K562 (cell line): ENCODE data around the gene MT2A. TPM values are rescaled to one million over a fixed set of nuclear protein-coding genes. Genes with fewer than 3 reads are reported as not detected.

Experiments used
- ATAC-seq: fragments of 200-7000 bp; cut with Tn5 transposase; 3 replicates; pipeline ENCODE4 v1.9.1; 2020; ENCODE audit warnings: moderate library complexity
- BruUV-seq: library from RNA; stranded (reverse); fragments of 400-500 nt; replicated peaks from 2 replicates; lab custom pipeline; 2021; lab: Mats Ljungman, UMichigan
- CTCF ChIA-PET: fragments of 300-600 bp; formaldehyde crosslinking; extraction: SDS; loops from one replicate; lab custom pipeline; 2021; ENCODE audit warnings: low intra/inter-chr PET ratio; lab: Yijun Ruan, JAX
- POLR2A ChIA-PET: fragments of 300-600, 350-650 bp; sonication (Branson Sonifier 250); formaldehyde crosslinking; extraction: SDS; loops from one replicate; lab custom pipeline; 2021; ENCODE audit warnings: antibody characterized with exemption, inconsistent platforms; lab: Yijun Ruan, JAX
- DNase-seq, 4 experiments: peaks; one replicate each; pipeline versions ENCODE4 v3.0.0 to v3.0.0-alpha.2; 2011 to 2018; ENCODE audit warnings: low spot score in 3 of 4, mixed read lengths in 3 of 4; ENCODE audit errors: extremely low read depth in 1 of 4
- FAIRE-seq: peaks from 2 replicates; lab custom pipeline; 2011; peaks lifted over from hg19 to GRCh38; lab: Jason Lieb, UNC
- H2AFZ ChIP-seq: 2 replicates; pipeline ENCODE4 v1.6.0; 2011; ENCODE audit warnings: low read depth, low read length, control low read depth, inconsistent platforms
- H3K27ac ChIP-seq: fragments of 200-600 bp; 3 replicates; pipeline ENCODE4 v1.8.0; 2011; ENCODE audit warnings: low read depth, mild to moderate bottlenecking, control low read depth, inconsistent platforms, low read length, moderate library complexity, mixed read lengths; ENCODE audit errors: extremely low read depth
- H3K27me3 ChIP-seq, 2 experiments: fragments of 300-600 bp in 1 of 2; 2 replicates in 1 of 2; 3 replicates in 1 of 2; pipeline versions ENCODE4 v1.6.0 to v1.8.0; 2011; ENCODE audit warnings: inconsistent platforms in 2 of 2, low read length in 2 of 2, mild to moderate bottlenecking in 1 of 2, mixed read lengths in 1 of 2, moderate library complexity in 1 of 2; ENCODE audit not compliant: control insufficient read depth in 2 of 2, insufficient read depth in 2 of 2
- H3K36me3 ChIP-seq: fragments of 300-600 bp; 3 replicates; pipeline ENCODE4 v1.8.0; 2011; ENCODE audit warnings: mild to moderate bottlenecking, low read length, inconsistent platforms; ENCODE audit not compliant: control insufficient read depth, insufficient read depth
- H3K4me1 ChIP-seq, 2 experiments: fragments of 200-600 bp in 1 of 2; replicated peaks in 1 of 2; 2 replicates in 1 of 2; 3 replicates in 1 of 2; pipeline versions ENCODE4 v1.5.1 to v1.8.0; 2011; ENCODE audit warnings: inconsistent platforms in 2 of 2, low read length in 2 of 2, mild to moderate bottlenecking in 1 of 2, mixed read lengths in 1 of 2, moderate library complexity in 1 of 2; ENCODE audit not compliant: control insufficient read depth in 2 of 2, insufficient read depth in 2 of 2
- H3K4me2 ChIP-seq: 2 replicates; pipeline ENCODE4 v1.6.1; 2011; ENCODE audit warnings: low read length, control low read depth, inconsistent platforms, mixed read lengths; ENCODE audit not compliant: insufficient read depth
- H3K4me3 ChIP-seq: fragments of 200-600 bp; sonication (generic), shearing (Covaris generic); 2 replicates; pipeline ENCODE4 v1.5.1; 2016; ENCODE audit warnings: control low read depth, inconsistent platforms
- H3K79me2 ChIP-seq: fragments of 200-600 bp; 3 replicates; pipeline ENCODE4 v1.8.0; 2011; ENCODE audit warnings: low read length, inconsistent platforms; ENCODE audit not compliant: control insufficient read depth, insufficient read depth
- H3K9ac ChIP-seq, 2 experiments: 2 replicates each; pipeline versions ENCODE4 v1.6.0 to v1.6.1; 2011; ENCODE audit warnings: low read depth in 2 of 2, low read length in 2 of 2, control low read depth in 1 of 2, inconsistent platforms in 1 of 2, mild to moderate bottlenecking in 1 of 2, mixed read lengths in 1 of 2; ENCODE audit not compliant: insufficient read depth in 1 of 2
- H3K9me1 ChIP-seq: one replicate; pipeline ENCODE4 v1.6.0; 2011; ENCODE audit warnings: inconsistent platforms, mild to moderate bottlenecking, low read length, moderate library complexity; ENCODE audit not compliant: control insufficient read depth, insufficient read depth
- H3K9me3 ChIP-seq: replicated peaks from 2 replicates; pipeline ENCODE4 v1.5.1; 2011; ENCODE audit warnings: low read depth, low read length, inconsistent platforms; ENCODE audit not compliant: control insufficient read depth, insufficient read depth
- H4K20me1 ChIP-seq: replicated peaks from 2 replicates; pipeline ENCODE4 v1.6.1; 2011; ENCODE audit warnings: low read length, inconsistent platforms, mixed read lengths; ENCODE audit not compliant: control insufficient read depth, insufficient read depth
- CHCHD3 ChIP-seq: fragments of 250-450 bp; sonication (Bioruptor Pico); IDR thresholded peaks from 2 replicates; pipeline ENCODE4 v2.1.2; 2022; ENCODE audit warnings: mild to moderate bottlenecking
- CREB5 ChIP-seq: fragments of 250-450 bp; sonication (Bioruptor Pico); IDR thresholded peaks from 2 replicates; pipeline ENCODE4 v1.5.0; 2020; ENCODE audit warnings: mild to moderate bottlenecking
- E2F8 ChIP-seq: fragments of 450-650 bp; IDR thresholded peaks from 2 replicates; pipeline ENCODE4 v1.7.1; 2018; ENCODE audit warnings: mild to moderate bottlenecking, low read depth; ENCODE audit not compliant: partially characterized antibody
- FOXM1 ChIP-seq, 2 experiments: fragments of 450-650 bp in 1 of 2; sonication (generic) in 1 of 2; formaldehyde crosslinking in 1 of 2; IDR thresholded peaks; 2 replicates each; pipeline versions ENCODE4 v1.6.1 to v1.9.0; 2017 to 2022; ENCODE audit warnings: low read depth in 2 of 2, mild to moderate bottlenecking in 2 of 2, missing genetic modification reagents in 1 of 2, moderate library complexity in 1 of 2
- GABPB2 ChIP-seq: fragments of 250-450 bp; sonication (Bioruptor Pico); conservative IDR thresholded peaks from 2 replicates; pipeline ENCODE4 v1.5.1; 2021; ENCODE audit warnings: mild to moderate bottlenecking
- KDM2B ChIP-seq: fragments of 250-450 bp; sonication (Bioruptor Pico); IDR thresholded peaks from 2 replicates; pipeline ENCODE4 v1.8.0; 2021; ENCODE audit warnings: mild to moderate bottlenecking, moderate library complexity
- POLR3G ChIP-seq: IDR thresholded peaks from 2 replicates; pipeline ENCODE4 v1.6.1; 2011; ENCODE audit not compliant: insufficient read length, insufficient replicate concordance; ENCODE audit errors: extremely low read depth
- RBM14 ChIP-seq: fragments of 200-400 bp; formaldehyde crosslinking; IDR thresholded peaks from 2 replicates; pipeline ENCODE4 v1.6.1; 2018; ENCODE audit warnings: low read depth, mild to moderate bottlenecking, low read length, moderate library complexity, borderline replicate concordance; ENCODE audit not compliant: insufficient read depth
- SMAD3 ChIP-seq: fragments of 450-650 bp; formaldehyde crosslinking; conservative IDR thresholded peaks from 2 replicates; pipeline ENCODE4 v1.4.0; 2020; ENCODE audit warnings: mild to moderate bottlenecking
- SOX6 ChIP-seq: fragments of 450-650 bp; IDR thresholded peaks from 2 replicates; pipeline ENCODE4 v1.6.1; 2014; ENCODE audit warnings: mild to moderate bottlenecking
- VEZF1 ChIP-seq: fragments of 200-800 bp; sonication (Bioruptor generic); IDR thresholded peaks from 2 replicates; pipeline ENCODE4 v1.6.1; 2017; ENCODE audit warnings: missing genetic modification characterization, missing compliant biosample characterization
- XRCC3 ChIP-seq: fragments of 450-650 bp; IDR thresholded peaks from 2 replicates; pipeline ENCODE4 v1.6.1; 2017; ENCODE audit warnings: mild to moderate bottlenecking, moderate library complexity
- ZNF140 ChIP-seq: fragments of 250-450 bp; sonication (Bioruptor Pico); IDR thresholded peaks from 2 replicates; pipeline ENCODE4 v1.8.0; 2021; ENCODE audit warnings: moderate library complexity, mild to moderate bottlenecking, inconsistent platforms
- ZNF311 ChIP-seq: fragments of 250-450 bp; sonication (Bioruptor Pico); IDR thresholded peaks from 2 replicates; pipeline ENCODE4 v1.4.0; 2020; ENCODE audit warnings: mild to moderate bottlenecking, moderate library complexity
- ZNF408 ChIP-seq: fragments of 250-450 bp; sonication (Bioruptor Pico); IDR thresholded peaks from 2 replicates; pipeline ENCODE4 v1.4.0; 2020; ENCODE audit warnings: low read depth, mild to moderate bottlenecking, moderate library complexity
- WGBS: fragments of 100-300 bp; shearing (Covaris generic); methylation state at CpG from one replicate; pipeline ENCODE4 v1.1.6; 2016; ENCODE audit warnings: low coverage, mixed read lengths; ENCODE audit not compliant: insufficient coverage; ENCODE audit errors: missing lambda C conversion rate; 5-methylcytosine and 5-hydroxymethylcytosine counted together
- in situ Hi-C: fragments of 300-500 bp; cut with MboI; formaldehyde crosslinking; loops from 4 replicates; pipeline ENCODE4 v1.15.0; 2018; ENCODE audit warnings: inconsistent platforms, mixed read lengths
- intact Hi-C: fragments of 100-400 bp; cut with micrococcal nuclease; formaldehyde crosslinking; loops from 2 replicates; pipeline ENCODE4 v1.14.2; 2022
- polyA plus RNA-seq, 8 experiments: library from polyadenylated mRNA; depleted of rRNA in 4 of 8; stranded (reverse) in 5 of 8; unstranded in 3 of 8; fragments of >200 nt; fragmentation: Nextera tagmentation in 2 of 8; fragmentation: Illumina TruSeq in 1 of 8; extraction: Ambion mirVana in 2 of 8; extraction: Trizol in 1 of 8; gene quantifications; 2 replicates each; pipeline versions ENCODE4 v1.2.1 to v1.2.3, GENCODE V29; 2011 to 2014; ENCODE audit warnings: inconsistent platforms in 1 of 8, missing spikeins in 1 of 8
- total RNA-seq, 7 experiments: library from RNA; depleted of rRNA in 6 of 7; stranded (reverse); fragments of >200 nt in 6 of 7; fragmentation: Illumina TruSeq in 2 of 7; extraction: Trizol in 2 of 7; gene quantifications; 2 replicates each; pipeline versions ENCODE4 v1.2.1 to v1.2.3, GENCODE V29; 2011 to 2021; ENCODE audit warnings: low replicate concordance in 1 of 7

Gene MT2A
- total and polyA plus RNA-seq, 9 of the 15 experiments (the other 6 are each of a cell fraction or from before 2014, with no cell fraction given): 2.0 to 16.9 (median 8.5) TPM

GRCh38 chr16:56645311-56645710 lies 36.9 kb downstream of the MT2A start:
- no peaks in the 10 kb centered on the region for H3K9me3 ChIP-seq
- no peak for TF ChIP-seq GABPB2 (CRISPR knock-in tag)
- TF ChIP-seq POLR3G: no peak
- no peak for TF ChIP-seq CREB5
- TF ChIP-seq VEZF1 (CRISPR knock-in tag): no peak
- no peak for TF ChIP-seq SMAD3 (CRISPR knock-in tag)
- no peak for TF ChIP-seq E2F8
- no peak for TF ChIP-seq RBM14
- TF ChIP-seq ZNF311: no peak
- TF ChIP-seq ZNF408 (CRISPR knock-in tag): no peak
- TF ChIP-seq KDM2B (CRISPR knock-in tag): no peak
- TF ChIP-seq SOX6: no peak
- no peak for TF ChIP-seq CHCHD3
- no peak for TF ChIP-seq FOXM1 (IDR thresholded peaks at IDR 0.05; ENCODE audit: low read depth)
- TF ChIP-seq FOXM1 (CRISPR knock-in tag; IDR thresholded peaks at IDR 0.05; ENCODE audit: low read depth): no peak
- no peak for TF ChIP-seq ZNF140
- no peak for TF ChIP-seq XRCC3

More at GRCh38 chr16:56645311-56645710, 36.9 kb downstream of the MT2A start:
- no peak for FAIRE-seq
- intact Hi-C loops (no loop called here), in situ Hi-C loops (no loop called here)
- H3K4me2 ChIP-seq: no peak overlapping the region
- DNase-seq: no peak
- H3K36me3 ChIP-seq: no peaks in the 10 kb centered on the region
- POLR2A ChIA-PET: no interaction called here
- peaks cover 28 to 59% of the 10 kb centered on the region in 2 experiments for H3K27me3 ChIP-seq
- H3K79me2 ChIP-seq: no peaks in the 10 kb centered on the region
- peaks cover 3 to 13% of the 10 kb centered on the region in 2 experiments; a peak in 3 of 5 replicates for H3K4me1 ChIP-seq
- ATAC-seq: no peak
- no peak overlapping the region for H3K4me3 ChIP-seq
- CTCF ChIA-PET: no interaction called here
- H2AFZ ChIP-seq: no peak overlapping the region
- 0% methylated on average over 1 of the region's 1 CpG for WGBS
- BruUV-seq: no TSS peak
- no peaks in the 10 kb centered on the region; the same call in 1 of the 2 replicates for H4K20me1 ChIP-seq
- no peak overlapping the region for H3K27ac ChIP-seq
- no peak overlapping the region for H3K9ac ChIP-seq
- H3K9me1 ChIP-seq: no peaks in the 10 kb centered on the region
